ENCODE data around the gene IKZF3.

- TF ChIP-seq POLR2A (IDR thresholded peaks at IDR 0.05; ENCODE audit: low read depth, low read length): no peak
- no peak for TF ChIP-seq POLR2AphosphoS5 (IDR thresholded peaks at IDR 0.05; ENCODE audit: low read depth, low read length)
- no peak for TF ChIP-seq TAF1 (IDR thresholded peaks at IDR 0.05; ENCODE audit: borderline replicate concordance, low read depth, low read length)
Measured at GRCh38 chr17:39834017-39834416, 30.1 kb downstream of the IKZF3 start.
